GM21786 (cell line): ENCODE measurements around the gene WDR38.

Source experiments
- ATAC-seq: cut with Tn5 transposase; IDR thresholded peaks from one replicate; pipeline ENCODE4 v1.9.1; 2021; ENCODE audit not compliant: unreplicated experiment

The WDR38 gene

DNA sequence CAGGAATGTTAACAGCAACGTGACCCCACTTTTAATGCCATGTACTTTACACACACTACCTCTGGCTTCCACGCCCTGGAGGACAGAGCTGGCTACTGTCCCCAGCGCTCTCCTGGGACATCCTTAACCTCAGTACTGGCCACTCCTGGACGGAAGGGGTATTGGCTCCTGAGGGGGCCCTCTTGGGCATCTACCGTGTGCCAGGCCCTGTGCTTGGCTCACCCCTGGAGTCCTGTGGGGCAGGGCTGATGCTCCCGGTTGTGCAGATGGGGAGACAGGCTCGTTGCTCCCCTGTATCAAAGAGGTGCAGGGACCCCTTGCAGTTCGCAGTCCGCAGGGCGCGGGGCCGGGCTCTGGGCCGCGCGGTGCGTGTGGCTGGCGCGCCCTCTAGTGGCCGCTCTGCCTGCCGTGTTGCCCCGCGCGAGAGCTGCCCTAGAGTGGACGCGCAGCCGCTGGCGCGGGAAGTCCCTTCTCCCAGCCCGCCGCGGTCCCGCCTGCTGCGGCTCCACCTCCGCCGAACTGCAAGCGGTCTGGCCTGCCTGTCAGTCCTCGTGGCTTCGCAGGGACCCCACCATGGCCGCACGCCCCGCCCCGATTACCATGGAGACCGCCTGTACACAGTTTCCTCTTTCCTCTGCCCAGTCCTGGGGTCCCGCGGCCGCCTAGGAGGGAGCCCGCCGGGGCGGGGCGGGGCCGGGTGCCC, at the start of gene WDR38:
Gene WDR38 (plus strand): TSS at position 632 of the 703 bp plus-strand sequence. CDS start 72 bp downstream, outside the sequence.
- peak; percentile 70 for ATAC-seq

- no peak for ATAC-seq
These were observed 49.3 kb upstream of the WDR38 start for GRCh38 chr9:124803911-124804310.

GRCh38 chr9:124805186-124805585, 48.1 kb upstream of the WDR38 start:
- no peak for ATAC-seq

DNA sequence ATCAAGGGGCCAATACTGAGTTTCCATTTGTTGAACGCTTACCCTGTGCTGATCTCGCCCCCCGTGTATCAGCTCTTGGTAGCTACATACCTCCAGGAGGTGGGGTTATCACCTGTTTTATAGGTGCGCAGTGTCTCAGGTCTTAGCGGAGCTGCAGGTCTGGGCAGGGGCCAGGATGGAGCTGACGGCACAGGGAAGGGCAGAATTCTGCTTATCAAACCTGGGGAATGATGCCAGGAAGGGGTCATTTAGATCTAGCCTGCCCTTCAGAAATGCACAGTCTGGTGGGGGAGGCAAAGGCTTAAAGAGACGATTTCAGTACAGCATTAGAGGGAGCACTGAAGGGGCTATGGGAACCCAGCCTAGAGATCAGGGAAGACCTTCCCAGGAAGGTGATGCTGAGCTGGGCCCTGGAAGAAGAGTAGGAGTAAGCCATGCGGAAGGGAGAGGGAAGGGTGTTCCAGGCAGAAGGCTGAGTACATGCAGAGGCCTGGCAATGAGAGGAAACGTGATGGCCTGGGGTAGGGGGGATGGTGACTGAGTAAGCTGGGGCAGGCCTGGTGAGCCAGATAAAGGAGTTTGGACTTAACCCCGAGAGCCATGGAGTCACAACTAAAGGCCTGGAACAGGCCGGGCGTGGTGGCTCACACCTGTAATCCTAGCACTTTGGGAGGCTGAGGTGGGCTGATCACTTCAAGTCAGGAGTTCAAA, 44.9 kb upstream of the WDR38 start:
- no peak for ATAC-seq

GRCh38 chr9:124809211-124809610, 44.0 kb upstream of the WDR38 start:
- no peak for ATAC-seq

- no peak for ATAC-seq
These were observed 43.3 kb upstream of the WDR38 start for GRCh38 chr9:124809741-124810500.

- ATAC-seq: no peak
These were observed 42.5 kb upstream of the WDR38 start for GRCh38 chr9:124810663-124811355.

- no peak for ATAC-seq
These were observed 40.8 kb upstream of the WDR38 start for GRCh38 chr9:124812441-124812876.

- ATAC-seq: no peak
These were observed 40.2 kb upstream of the WDR38 start for GRCh38 chr9:124813041-124813440.

DNA sequence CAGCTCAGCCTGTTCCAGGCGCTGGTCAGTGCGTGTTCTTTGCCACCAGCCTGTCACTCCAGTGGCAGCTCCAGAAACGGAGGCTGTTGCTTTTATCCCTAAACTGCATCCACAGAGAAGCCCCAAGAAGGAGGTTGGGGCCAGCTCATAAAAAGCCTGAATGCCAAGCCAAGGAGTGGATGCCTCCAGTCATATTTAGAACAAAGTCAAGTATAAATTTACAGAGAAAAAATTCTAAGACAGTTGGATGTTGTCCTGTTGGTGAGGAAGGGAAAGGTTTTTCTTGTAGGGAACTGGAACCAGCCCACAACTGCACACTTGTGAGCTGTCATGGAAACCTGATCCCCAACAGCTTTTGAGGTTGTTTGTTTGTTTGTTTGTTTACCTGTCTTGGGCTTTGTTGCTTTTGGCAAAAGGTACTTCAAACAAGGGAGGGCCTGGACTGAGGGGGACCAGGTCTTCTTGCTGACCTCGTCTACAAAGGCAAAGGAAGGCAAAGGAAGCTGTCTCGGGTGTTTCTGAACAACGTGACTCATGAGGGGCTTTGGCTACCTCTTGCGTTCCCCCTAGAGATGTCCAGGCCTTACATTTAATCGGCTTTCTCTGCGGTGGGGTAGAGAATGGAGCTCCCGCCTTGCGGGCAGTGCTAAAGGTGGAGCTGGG, 39.6 kb upstream of the WDR38 start:
- ATAC-seq: no peak

GRCh38 chr9:124814164-124814535, 39.1 kb upstream of the WDR38 start:
- no peak for ATAC-seq

- ATAC-seq: no peak
These were observed 37.7 kb upstream of the WDR38 start for GRCh38 chr9:124815601-124816000.

DNA sequence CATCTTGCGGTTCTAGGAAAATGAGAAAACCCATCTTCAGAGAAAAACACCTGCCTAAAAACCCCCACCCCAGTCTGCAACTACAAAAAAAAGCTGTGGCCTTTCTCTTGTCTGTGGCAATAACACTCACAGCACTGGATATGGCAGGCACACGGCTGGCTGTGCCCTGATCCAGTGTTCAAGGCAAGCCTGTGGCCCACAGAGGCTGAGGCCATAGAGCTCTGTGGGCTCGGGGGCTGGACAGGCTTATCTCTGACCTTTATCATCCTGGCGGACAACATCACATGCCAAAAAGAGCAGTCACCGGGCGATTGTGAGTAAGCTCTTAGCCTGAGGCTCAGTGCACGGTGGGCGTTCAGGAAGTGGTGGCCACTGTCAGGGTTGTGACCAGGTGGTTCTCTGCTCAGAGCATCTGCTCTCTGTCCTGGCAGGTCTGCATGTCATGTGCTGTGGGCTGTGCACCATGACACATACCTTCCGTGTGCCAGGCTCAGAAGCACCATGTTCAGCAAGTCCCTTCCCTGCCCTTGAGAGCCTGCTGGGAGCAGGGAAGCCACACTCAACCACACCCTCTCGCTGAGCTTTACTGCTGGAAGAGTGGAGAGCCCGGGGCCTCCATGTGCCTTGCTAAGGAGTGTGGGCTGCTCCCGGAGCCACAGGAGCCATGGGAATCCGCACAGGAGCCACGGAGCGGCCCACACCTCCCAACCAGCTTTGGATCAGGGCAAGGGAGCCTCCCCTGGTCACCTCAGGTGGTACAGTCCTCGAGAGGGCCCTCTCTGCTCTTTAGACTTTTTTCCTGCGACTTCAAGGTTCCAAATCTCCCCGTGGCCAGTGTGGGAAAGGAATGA, 34.6 kb upstream of the WDR38 start:
- no peak for ATAC-seq

DNA sequence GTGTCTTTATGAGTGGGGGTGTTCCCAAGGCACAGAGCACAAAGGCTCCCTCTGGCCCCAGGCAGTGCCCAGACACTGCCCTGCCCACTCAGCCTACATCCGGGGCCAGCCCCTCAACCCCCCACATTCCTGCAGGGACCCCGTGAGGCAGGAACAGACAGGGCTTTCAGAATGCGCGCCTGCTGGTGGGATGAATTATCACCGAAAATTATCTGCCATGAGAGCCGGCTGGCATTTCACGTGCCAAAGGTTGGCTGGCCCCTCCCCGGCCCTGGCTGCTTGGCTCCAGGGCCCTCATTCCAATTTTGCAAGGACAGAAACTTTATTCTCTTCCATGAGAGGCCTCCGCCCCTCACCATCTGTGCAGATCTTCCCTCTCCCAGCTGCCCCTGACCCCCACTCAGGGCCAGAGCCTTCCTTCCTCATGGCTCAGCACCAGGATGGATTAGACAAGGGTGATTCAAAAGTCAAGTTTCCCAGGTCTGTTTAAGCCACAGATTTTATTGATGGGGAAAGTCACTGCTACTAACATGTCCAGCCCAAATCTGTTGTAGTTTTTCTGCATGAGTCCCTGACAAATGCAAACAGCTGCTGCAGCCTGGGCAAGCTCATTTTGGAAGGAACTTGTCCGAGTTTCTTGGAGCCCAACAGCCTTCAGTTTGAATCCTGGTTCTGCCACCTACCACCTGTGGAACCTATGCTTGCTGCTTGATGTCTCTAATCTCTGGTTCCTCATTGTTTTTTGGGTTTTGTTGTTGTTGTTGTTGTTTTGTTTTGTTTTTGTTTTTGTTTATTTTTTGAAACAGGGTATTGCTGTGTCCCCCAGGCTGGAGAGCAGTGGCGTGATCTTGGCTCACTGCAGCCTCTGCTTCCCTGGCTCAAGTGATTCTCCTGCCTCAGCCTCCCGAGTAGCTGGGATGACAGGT, 32.3 kb upstream of the WDR38 start:
- ATAC-seq: no peak

- no peak for ATAC-seq
These were observed 24.5 kb upstream of the WDR38 start for GRCh38 chr9:124828489-124829333.

- ATAC-seq: no peak
These were observed 24.0 kb upstream of the WDR38 start for GRCh38 chr9:124829334-124829669.

- no peak for ATAC-seq
These were observed 22.7 kb upstream of the WDR38 start for GRCh38 chr9:124830593-124830992.
